Sigmoid colon (tissue), 4 donors: ENCODE data around the gene HORMAD2.

Experiments
- CTCF ChIP-seq, 4 experiments: fragments of 450-650 bp in 3 of 4; fragments of 200-600 bp in 1 of 4; IDR thresholded peaks; one replicate each; pipeline ENCODE4 v1.5.1; 2016 to 2019; ENCODE audit warnings: antibody characterized with exemption in 4 of 4, mild to moderate bottlenecking in 3 of 4, moderate library complexity in 2 of 4
- POLR2AphosphoS5 ChIP-seq, 4 donors: sonication (generic); formaldehyde crosslinking; IDR thresholded peaks; one replicate each; pipeline ENCODE4 v1.6.1; 2017; ENCODE audit warnings: antibody characterized with exemption in 4 of 4

GRCh38 chr22:30105483-30105882 is 25.2 kb downstream of the HORMAD2 start:
- no peak for TF ChIP-seq CTCF (IDR thresholded peaks at IDR 0.05)
- TF ChIP-seq POLR2AphosphoS5 (IDR thresholded peaks at IDR 0.05) = no peak
